ENCODE measurements around the gene MRPS11.
"Not testable (repeated sequence)": the region's sequence is repeated elsewhere in the genome, so short reads cannot be mapped to it uniquely, and the experiment has no call there.

The MRPS11 gene

GRCh38 chr15:88489321-88489720 is 21.8 kb downstream of the MRPS11 start:
- DNase-seq (ENCODE audit: low read depth in 2 of 2) = no peak

DNA sequence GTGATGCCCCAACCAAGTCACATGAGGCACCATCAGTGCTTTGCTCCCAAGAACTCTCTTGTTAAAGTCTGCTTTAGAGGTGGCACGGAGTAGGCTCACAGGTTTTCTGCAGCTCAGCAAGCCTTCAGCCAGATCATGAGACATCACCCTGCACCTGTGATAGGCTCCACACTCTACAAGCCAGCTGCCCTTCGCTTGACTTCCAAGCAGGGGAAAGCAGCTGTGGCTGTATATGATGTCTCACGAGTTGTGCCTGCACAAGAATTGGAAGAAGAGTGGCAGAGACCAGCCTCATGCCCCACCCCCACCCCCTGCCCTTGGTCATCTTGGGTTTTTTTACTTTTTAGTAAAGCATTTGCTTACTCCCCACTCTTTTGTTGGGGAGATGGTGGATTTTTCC is 22.5 kb downstream of the MRPS11 start:
- no peak for DNase-seq (ENCODE audit: low read depth in 2 of 2)

- no peak for DNase-seq (ENCODE audit: low read depth in 2 of 2)
Observed at GRCh38 chr15:88491158-88491557, 23.6 kb downstream of the MRPS11 start.

- no peak for DNase-seq (ENCODE audit: low read depth in 2 of 2)
Observed at GRCh38 chr15:88493844-88494243, 26.3 kb downstream of the MRPS11 start.

DNA sequence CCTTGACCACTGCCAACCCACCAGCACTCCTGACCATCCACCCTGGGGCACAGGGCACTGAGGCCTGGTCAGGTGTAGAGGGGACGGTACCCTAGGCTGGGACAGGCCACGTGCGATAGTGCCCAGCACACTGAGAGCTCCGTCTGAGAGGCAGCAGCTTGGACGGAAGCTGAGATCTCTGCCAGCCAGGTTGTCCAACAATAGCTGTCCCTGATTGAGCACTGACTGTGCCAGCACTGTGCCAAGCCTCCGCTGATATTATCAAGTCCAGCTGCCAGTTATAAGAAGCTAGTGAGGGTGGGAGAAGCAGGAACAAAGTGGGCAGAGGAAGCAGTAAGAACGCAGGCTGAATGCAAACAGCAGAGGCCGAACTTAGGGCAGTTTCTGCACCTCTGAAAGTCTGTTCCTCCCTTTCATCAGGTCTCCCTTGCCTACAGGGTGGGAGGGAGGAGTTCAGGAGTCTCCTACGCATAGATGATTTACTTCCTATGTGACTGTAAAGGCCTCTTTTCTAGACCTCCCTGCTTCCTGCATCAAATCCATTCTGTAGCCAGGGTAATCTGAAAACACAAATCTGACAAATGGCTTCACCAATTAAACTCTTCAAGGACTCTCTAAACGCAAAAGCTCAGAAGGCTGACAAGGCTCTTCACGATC is 29.7 kb downstream of the MRPS11 start:
- no peak for DNase-seq (ENCODE audit: low read depth in 2 of 2)

- no peak for DNase-seq (ENCODE audit: low read depth in 2 of 2)
Observed at GRCh38 chr15:88498996-88499395, 31.5 kb downstream of the MRPS11 start.

DNA sequence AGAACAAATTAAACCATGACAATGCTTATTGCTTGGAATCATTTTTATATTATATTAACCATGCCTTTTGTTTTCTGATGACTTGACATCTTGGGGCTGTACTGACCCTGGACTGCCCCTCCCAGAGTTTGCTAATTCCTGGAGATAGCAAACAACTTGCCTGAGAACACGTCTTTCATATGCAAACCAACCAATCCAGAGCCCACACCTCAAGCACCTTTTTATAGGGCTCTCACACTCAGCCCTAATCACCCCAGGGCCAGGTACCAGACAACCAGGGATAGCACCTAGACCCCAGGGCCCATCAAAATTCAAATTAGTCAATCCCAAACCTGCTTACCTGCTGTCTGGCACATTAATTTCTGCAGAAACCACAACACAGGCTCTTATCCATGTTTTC is 36.9 kb downstream of the MRPS11 start:
- no peak for DNase-seq (ENCODE audit: low read depth in 2 of 2)

DNA sequence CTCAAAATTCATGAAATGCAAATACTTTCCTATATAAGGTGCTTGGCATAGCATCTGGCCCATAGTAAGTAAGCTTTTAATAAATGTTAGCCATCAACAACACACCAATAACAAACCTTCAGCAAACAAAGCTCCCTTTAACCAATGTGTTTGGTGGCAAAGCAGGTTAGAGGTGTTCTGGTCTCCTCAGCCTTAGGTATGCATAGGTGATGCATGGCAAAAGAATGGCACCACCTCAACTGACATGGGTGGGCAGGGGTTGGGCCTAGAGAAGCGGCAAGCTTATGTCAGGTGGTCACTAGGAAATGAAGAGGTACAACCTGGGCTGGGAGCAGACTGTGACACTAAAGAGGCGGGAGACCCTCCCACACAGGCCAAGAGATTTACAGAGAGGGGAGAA is 38.2 kb downstream of the MRPS11 start:
- no peak for DNase-seq (ENCODE audit: low read depth in 2 of 2)

- no peak for DNase-seq (ENCODE audit: low read depth in 2 of 2)
Observed at GRCh38 chr15:88506628-88507027, 39.1 kb downstream of the MRPS11 start.

DNA sequence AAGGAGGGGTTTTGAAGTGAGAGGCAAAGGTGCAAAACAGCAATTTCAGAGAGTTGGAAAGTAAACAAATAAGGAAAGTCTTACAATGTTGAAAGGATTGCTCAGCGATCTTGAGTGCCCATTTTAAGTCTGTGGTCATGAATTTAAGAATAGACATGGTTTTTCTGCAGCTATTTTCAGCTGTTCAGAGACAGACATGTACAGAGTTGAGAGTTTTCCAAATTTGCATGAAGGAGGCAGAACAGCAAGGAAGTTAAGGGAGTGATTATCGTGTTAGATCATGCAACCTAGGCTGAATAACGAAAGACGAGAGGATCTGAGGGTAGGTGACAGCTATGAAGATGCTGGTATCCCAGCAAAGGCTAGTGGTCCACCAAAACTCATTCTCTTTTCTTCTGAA is 41.8 kb downstream of the MRPS11 start:
- no peak for DNase-seq (ENCODE audit: low read depth in 2 of 2)

DNA sequence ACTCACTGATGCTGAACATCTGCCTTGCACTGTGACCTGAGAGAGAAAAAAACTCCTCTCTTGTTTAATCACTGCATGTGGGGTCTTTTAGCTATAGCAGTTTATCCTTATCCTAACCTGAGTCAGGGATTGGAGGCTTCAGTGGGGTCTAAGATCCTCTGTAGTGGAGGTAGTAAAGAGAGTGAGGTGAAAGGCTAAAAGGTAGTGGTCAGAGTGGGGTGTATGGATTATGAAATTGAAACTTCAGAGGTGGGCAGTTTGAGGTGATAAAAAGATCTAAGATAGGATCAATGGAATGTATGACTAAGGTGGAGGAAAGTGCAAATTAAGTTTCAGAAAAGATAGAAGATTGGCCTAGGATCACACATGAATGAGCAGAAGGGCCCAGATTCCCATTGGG is 42.5 kb downstream of the MRPS11 start:
- no peak for DNase-seq (ENCODE audit: low read depth in 2 of 2)

- no peak for DNase-seq (ENCODE audit: low read depth in 2 of 2)
Observed at GRCh38 chr15:88511161-88511560, 43.7 kb downstream of the MRPS11 start.

- DNase-seq (ENCODE audit: low read depth in 2 of 2) = no peak
Observed at GRCh38 chr15:88512078-88512477, 44.6 kb downstream of the MRPS11 start.

- DNase-seq (ENCODE audit: low read depth in 2 of 2) = no peak
Observed at GRCh38 chr15:88512601-88513000, 45.1 kb downstream of the MRPS11 start.

- DNase-seq (ENCODE audit: low read depth in 2 of 2) = no peak
Observed at GRCh38 chr15:88513195-88513594, 45.7 kb downstream of the MRPS11 start.

DNA sequence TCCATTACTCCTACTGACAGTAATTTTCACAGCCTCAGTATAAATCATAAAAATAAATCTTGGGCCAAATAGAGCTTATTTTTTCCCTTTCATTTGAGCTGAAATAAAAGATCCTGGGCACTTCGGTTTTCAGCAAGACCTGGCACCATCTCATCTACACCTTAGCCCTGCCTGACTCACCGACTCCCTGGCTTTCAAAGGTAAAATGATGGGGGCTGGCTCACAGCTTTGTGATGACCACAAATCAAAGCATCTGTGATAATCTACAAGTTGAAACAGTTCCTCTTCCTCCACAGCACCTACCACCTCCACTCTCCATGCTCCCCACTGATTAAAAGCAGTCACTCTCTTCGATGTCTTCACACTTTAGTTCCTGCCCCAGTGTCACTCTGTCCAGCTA is 51.4 kb downstream of the MRPS11 start:
- no peak for DNase-seq (ENCODE audit: low read depth in 2 of 2)

DNA sequence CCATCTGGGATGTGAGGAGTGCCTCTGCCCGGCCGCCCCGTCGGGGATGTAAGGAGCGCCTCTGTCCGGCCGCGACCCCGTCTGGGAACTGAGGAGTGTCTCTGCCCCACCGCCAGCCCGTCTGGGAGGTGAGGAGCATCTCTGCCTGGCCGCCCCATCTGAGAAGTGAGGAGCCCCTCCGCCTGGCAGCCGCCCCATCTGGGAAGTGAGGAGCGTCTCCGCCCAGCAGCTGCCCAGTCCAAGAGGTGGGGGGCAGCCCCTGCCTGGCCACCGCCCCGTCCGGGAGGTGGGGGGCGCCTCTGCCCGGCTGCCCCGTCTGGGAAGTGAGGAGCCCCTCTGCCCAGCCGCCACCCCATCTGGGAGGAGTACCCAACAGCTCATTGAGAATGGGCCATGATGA is 56.6 kb downstream of the MRPS11 start:
- not testable (repeated sequence) for DNase-seq (ENCODE audit: low read depth in 2 of 2)

- DNase-seq (ENCODE audit: low read depth in 2 of 2) = no peak
Observed at GRCh38 chr15:88525418-88525817, 57.9 kb downstream of the MRPS11 start.

DNA sequence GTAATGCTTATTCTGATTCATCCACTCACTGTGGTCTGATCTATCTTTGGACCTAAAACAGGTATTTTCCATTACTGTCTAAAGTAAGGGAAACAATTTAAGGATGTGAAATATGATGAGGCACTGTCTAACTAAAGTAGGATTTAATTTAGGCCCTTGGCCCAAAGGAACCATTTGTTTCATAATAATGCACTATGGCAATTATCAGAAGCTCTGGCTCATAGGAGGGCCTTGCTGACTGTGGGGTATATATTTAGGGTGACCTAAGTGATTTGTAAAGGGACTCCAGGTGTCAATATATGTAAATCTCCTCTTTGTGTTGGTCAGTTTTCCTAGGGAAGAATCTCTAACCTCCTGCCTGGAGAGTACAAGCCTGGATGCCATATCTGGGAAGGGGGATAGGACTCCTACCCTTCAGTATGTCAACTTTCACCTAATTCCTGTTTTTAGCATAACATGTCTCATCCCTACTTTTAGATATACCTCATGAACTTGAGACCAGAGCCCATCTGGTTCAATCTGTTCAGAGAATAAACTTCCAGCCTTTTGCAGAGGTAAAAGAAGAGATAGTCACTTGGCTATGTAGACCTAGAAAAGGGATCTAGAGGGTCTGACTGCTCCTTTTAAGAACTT is 58.9 kb downstream of the MRPS11 start:
- no peak for DNase-seq (ENCODE audit: low read depth in 2 of 2)

DNA sequence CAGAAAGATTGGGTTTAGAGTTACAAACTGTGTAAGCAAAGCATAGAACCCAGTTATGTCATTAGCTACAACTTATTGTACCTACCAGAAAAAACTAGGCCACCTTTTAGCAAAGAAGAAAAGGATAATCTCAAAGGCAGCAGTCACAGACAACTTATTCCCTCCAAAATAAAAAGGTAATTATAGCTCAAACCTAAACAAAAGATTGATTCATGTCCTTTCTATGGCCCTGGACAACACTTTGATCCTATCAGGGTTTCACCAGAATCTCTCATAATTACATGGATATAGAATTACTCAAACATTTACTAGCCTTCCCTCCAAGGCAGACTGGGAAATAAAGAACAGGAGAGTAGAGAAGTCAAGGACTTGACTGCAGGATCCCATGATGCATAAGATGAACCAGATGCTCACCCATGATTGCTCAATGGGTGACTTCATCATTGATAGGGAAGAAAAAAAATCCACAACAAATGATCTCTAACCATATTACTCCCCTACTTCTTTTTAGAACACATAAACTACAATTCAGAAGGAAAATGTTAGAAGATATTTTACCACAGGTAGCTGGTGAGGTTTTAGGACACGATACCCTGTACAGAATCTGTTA is 61.6 kb downstream of the MRPS11 start:
- DNase-seq (ENCODE audit: low read depth in 2 of 2) = no peak
